ENCODE results near the gene SCAMP2. TPM values are rescaled to one million over a fixed set of nuclear protein-coding genes. Genes with fewer than 3 reads are reported as not detected.

SCAMP2 gene
- total RNA-seq, 1 experiment from 2014 or later = 121 TPM

DNA sequence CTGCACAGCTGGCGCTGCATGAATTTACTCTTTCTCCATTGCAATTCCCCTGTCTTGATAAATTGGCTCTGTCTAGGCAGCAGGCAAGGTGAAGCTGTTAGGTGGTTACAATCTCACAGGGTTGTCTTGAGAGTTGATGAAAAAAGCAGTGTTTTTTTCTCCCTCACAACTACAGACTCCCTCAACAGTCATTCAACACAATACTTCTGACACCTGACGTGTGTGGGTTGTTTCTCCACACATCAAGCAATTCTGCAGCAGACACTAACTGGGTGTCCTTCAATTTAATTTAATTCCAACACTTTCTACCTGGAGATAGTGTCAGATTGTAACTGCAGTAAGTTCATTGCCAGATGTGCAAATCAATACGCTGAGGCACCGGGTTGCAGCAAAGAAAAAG lies 5.1 kb upstream of the SCAMP2 start:
- ChIA-PET POLR2A (no interaction called here), CTCF (interaction anchor here (0.5 to 0.6 kb wide), 2 partner anchors 13 to 51 kb away, joined by 3 to 6 read pairs; no protein-coding TSS in a partner anchor)
- Histone ChIP-seq H3K27me3 (ENCODE audit: control insufficient read depth, insufficient read depth, low read length) (no peaks in the 10 kb centered on the region), H3K4me3 (ENCODE audit: low read depth in 2 of 2, low read length in 2 of 2) (no peak overlapping the region), H3K4me1 (ENCODE audit: control insufficient read depth, insufficient read depth, low read length) (no peaks in the 10 kb centered on the region), H3K9me3 (ENCODE audit: control insufficient read depth, insufficient read depth, low read depth, low read length) (no peaks in the 10 kb centered on the region), H3K27ac (ENCODE audit: low read length) (no peak overlapping the region), H3K36me3 (ENCODE audit: control insufficient read depth, insufficient read depth, low read length) (no peaks in the 10 kb centered on the region)
- ATAC-seq (no peak), DNase-seq (ENCODE audit: low read depth, low spot score) (no peak)
- TF ChIP-seq POLR2AphosphoS5 (IDR thresholded peaks at IDR 0.05; ENCODE audit: low read depth, low read length) (no peak), SIN3A (IDR thresholded peaks at IDR 0.05; ENCODE audit: borderline replicate concordance, insufficient read depth, low read depth, low read length) (no peak)
- TF ChIP-seq, protein P1, sequence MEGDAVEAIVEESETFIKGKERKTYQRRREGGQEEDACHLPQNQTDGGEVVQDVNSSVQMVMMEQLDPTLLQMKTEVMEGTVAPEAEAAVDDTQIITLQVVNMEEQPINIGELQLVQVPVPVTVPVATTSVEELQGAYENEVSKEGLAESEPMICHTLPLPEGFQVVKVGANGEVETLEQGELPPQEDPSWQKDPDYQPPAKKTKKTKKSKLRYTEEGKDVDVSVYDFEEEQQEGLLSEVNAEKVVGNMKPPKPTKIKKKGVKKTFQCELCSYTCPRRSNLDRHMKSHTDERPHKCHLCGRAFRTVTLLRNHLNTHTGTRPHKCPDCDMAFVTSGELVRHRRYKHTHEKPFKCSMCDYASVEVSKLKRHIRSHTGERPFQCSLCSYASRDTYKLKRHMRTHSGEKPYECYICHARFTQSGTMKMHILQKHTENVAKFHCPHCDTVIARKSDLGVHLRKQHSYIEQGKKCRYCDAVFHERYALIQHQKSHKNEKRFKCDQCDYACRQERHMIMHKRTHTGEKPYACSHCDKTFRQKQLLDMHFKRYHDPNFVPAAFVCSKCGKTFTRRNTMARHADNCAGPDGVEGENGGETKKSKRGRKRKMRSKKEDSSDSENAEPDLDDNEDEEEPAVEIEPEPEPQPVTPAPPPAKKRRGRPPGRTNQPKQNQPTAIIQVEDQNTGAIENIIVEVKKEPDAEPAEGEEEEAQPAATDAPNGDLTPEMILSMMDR (IDR thresholded peaks at IDR 0.05) = no peak
- TF ChIP-seq, protein P2, sequence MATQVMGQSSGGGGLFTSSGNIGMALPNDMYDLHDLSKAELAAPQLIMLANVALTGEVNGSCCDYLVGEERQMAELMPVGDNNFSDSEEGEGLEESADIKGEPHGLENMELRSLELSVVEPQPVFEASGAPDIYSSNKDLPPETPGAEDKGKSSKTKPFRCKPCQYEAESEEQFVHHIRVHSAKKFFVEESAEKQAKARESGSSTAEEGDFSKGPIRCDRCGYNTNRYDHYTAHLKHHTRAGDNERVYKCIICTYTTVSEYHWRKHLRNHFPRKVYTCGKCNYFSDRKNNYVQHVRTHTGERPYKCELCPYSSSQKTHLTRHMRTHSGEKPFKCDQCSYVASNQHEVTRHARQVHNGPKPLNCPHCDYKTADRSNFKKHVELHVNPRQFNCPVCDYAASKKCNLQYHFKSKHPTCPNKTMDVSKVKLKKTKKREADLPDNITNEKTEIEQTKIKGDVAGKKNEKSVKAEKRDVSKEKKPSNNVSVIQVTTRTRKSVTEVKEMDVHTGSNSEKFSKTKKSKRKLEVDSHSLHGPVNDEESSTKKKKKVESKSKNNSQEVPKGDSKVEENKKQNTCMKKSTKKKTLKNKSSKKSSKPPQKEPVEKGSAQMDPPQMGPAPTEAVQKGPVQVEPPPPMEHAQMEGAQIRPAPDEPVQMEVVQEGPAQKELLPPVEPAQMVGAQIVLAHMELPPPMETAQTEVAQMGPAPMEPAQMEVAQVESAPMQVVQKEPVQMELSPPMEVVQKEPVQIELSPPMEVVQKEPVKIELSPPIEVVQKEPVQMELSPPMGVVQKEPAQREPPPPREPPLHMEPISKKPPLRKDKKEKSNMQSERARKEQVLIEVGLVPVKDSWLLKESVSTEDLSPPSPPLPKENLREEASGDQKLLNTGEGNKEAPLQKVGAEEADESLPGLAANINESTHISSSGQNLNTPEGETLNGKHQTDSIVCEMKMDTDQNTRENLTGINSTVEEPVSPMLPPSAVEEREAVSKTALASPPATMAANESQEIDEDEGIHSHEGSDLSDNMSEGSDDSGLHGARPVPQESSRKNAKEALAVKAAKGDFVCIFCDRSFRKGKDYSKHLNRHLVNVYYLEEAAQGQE (IDR thresholded peaks at IDR 0.05; ENCODE audit: insufficient read depth in 1 of 2, low read depth in 2 of 2, low read length in 1 of 2) = no peak
- in situ Hi-C loops (cut with HindIII; ENCODE audit: low pct_unique_long_range_greater_than_20kb, low sequenced_read_pairs) = no loop called here
- BruUV-seq (replicated peaks) = no TSS peak
- intact Hi-C loops (cut with micrococcal nuclease; ENCODE audit: unreplicated experiment) = no loop called here

DNA sequence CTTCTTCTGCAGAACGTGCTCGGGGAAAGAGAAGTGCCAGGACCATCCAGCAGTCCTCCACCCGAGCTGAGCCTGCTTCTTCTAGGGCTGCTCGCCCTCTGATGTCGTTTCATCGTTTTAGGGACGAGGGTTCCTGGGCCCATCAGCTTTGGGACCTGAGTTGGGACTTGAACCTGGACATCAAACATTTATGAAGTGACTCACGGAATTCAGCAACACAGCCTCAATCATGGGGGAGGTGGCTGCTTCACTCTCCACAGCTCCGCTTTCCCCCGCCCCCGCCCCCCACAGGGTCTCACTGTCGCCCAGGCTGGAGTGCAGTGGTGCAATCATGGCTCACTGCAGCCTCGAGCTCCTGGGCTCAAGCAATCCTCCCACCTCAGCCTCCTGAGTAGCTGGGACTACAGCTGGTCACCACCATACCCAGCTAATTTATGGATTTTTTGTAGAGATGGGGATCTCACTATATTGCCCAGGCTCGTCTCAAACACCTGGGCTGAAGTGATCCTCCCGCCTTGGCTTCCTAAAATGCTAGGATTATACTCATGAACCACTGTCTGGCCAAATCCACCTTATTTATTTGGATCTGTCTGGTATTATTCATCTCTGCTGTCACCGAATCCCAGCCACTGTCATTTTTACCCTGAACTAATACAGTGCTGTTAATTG lies 725 bp upstream of the SCAMP2 start:
- ChIA-PET CTCF (no interaction called here), POLR2A (interaction anchor here (0.6 kb wide), 1 partner anchor 9 kb away, joined by 7 read pairs; no protein-coding TSS in a partner anchor)
- no peaks in the 10 kb centered on the region for H3K27me3 ChIP-seq (ENCODE audit: control insufficient read depth, insufficient read depth, low read length)
- no peak for DNase-seq (ENCODE audit: low read depth, low spot score)
- BruUV-seq (replicated peaks) = no TSS peak
- TF ChIP-seq SIN3A (IDR thresholded peaks at IDR 0.05; ENCODE audit: borderline replicate concordance, insufficient read depth, low read depth, low read length) (no peak), POLR2AphosphoS5 (IDR thresholded peaks at IDR 0.05; ENCODE audit: low read depth, low read length) (no peak), TCF7L2 (IDR thresholded peaks at IDR 0.05; ENCODE audit: low read depth, low read length) (no peak)
- TF ChIP-seq, protein P1 (IDR thresholded peaks at IDR 0.05) = no peak
- TF ChIP-seq, protein P2 (IDR thresholded peaks at IDR 0.05; ENCODE audit: insufficient read depth in 1 of 2, low read depth in 2 of 2, low read length in 1 of 2) = no peak
- no peaks in the 10 kb centered on the region for H3K9me3 ChIP-seq (ENCODE audit: control insufficient read depth, insufficient read depth, low read depth, low read length)
- H3K27ac ChIP-seq (ENCODE audit: low read length) = peak overlapping the region; percentile 81
- intact Hi-C loops (cut with micrococcal nuclease; ENCODE audit: unreplicated experiment) (no loop called here), in situ Hi-C loops (cut with HindIII; ENCODE audit: low pct_unique_long_range_greater_than_20kb, low sequenced_read_pairs) (no loop called here)
- peaks cover 14% of the 10 kb centered on the region for H3K4me1 ChIP-seq (ENCODE audit: control insufficient read depth, insufficient read depth, low read length)
- H3K4me3 ChIP-seq (ENCODE audit: low read depth in 2 of 2, low read length in 2 of 2) = peak overlapping the region; percentile 85 to 98
- peak; percentile 61 for ATAC-seq
- no peaks in the 10 kb centered on the region for H3K36me3 ChIP-seq (ENCODE audit: control insufficient read depth, insufficient read depth, low read length)
